ENCODE measurements around the gene SLC38A4. TPM values are rescaled to one million over a fixed set of nuclear protein-coding genes. Genes with fewer than 3 reads are reported as not detected.
"Not testable (repeated sequence)": the region's sequence is repeated elsewhere in the genome, so short reads cannot be mapped to it uniquely, and the experiment has no call there.

The SLC38A4 gene
- total RNA-seq, 1 donor from 2014 or later: 2.5 TPM

GRCh38 chr12:46857486-46857885 lies 31.7 kb upstream of the SLC38A4 start:
- Histone ChIP-seq H3K9ac (no peak overlapping the region), H4K20me1 (ENCODE audit: low read depth) (no peaks in the 10 kb centered on the region), H3K79me2 (ENCODE audit: low read depth) (no peaks in the 10 kb centered on the region), H3K27me3 (no peaks in the 10 kb centered on the region), H3F3A (ENCODE audit: low read depth) (peaks cover 4% of the 10 kb centered on the region), H3K36me3 (peaks cover 8% of the 10 kb centered on the region), H2AFZ (replicated peaks) (no peak overlapping the region), H3K4me3 (no peak overlapping the region), H3K4me1 (no peaks in the 10 kb centered on the region), H3K27ac (no peak overlapping the region), H3K4me2 (no peak overlapping the region), H3K9me3 (ENCODE audit: low read depth) (peaks cover 24% of the 10 kb centered on the region)
- no peak for TF ChIP-seq CTCF (IDR thresholded peaks at IDR 0.05)
- TF ChIP-seq EZH2 (IDR thresholded peaks at IDR 0.05): no peak
- TF ChIP-seq EZH2phosphoT487 (IDR thresholded peaks at IDR 0.05): no peak
- Mint-ChIP-seq H3K9me3 (peaks cover 46% of the 10 kb centered on the region), H3K36me3 (no peaks in the 10 kb centered on the region), H3K4me3 (no peak overlapping the region), H3K27me3 (ENCODE audit: insufficient read depth, low read depth) (no peaks in the 10 kb centered on the region), H3K27ac (no peak overlapping the region), H3K4me1 (no peaks in the 10 kb centered on the region)
- DNase-seq (ENCODE audit: low spot score): no peak

- H3K9ac ChIP-seq: no peak overlapping the region
- DNase-seq (ENCODE audit: low spot score): no peak
- peaks cover 8% of the 10 kb centered on the region for H3K36me3 ChIP-seq
- Mint-ChIP-seq H3K27me3 (ENCODE audit: insufficient read depth, low read depth) (no peaks in the 10 kb centered on the region), H3K36me3 (no peaks in the 10 kb centered on the region), H3K9me3 (peaks cover 34% of the 10 kb centered on the region), H3K27ac (no peak overlapping the region), H3K4me1 (no peaks in the 10 kb centered on the region), H3K4me3 (no peak overlapping the region)
- H3K4me1 ChIP-seq: no peaks in the 10 kb centered on the region
- H3K4me2 ChIP-seq: no peak overlapping the region
- peaks cover 4% of the 10 kb centered on the region for H3F3A ChIP-seq (ENCODE audit: low read depth)
- H3K79me2 ChIP-seq (ENCODE audit: low read depth): no peaks in the 10 kb centered on the region
- no peaks in the 10 kb centered on the region for H3K27me3 ChIP-seq
- TF ChIP-seq CTCF (IDR thresholded peaks at IDR 0.05) (no peak), EZH2phosphoT487 (IDR thresholded peaks at IDR 0.05) (no peak), EZH2 (IDR thresholded peaks at IDR 0.05) (no peak)
- no peak overlapping the region for H2AFZ ChIP-seq (replicated peaks)
- no peak overlapping the region for H3K27ac ChIP-seq
- no peaks in the 10 kb centered on the region for H4K20me1 ChIP-seq (ENCODE audit: low read depth)
- H3K4me3 ChIP-seq: no peak overlapping the region
- peaks cover 24% of the 10 kb centered on the region for H3K9me3 ChIP-seq (ENCODE audit: low read depth)
Measured at GRCh38 chr12:46855760-46856159, 30.0 kb upstream of the SLC38A4 start.

- not testable (repeated sequence) for H3K36me3 ChIP-seq; H2AFZ ChIP-seq (replicated peaks); H3K4me3 ChIP-seq; H3K27ac Mint-ChIP-seq; H3K79me2 ChIP-seq (ENCODE audit: low read depth); H3K36me3 Mint-ChIP-seq; DNase-seq (ENCODE audit: low spot score); H3K9ac ChIP-seq; H3K27me3 Mint-ChIP-seq (ENCODE audit: insufficient read depth, low read depth); H4K20me1 ChIP-seq (ENCODE audit: low read depth); H3K27ac ChIP-seq; H3K4me1 ChIP-seq; H3K4me1 Mint-ChIP-seq; H3F3A ChIP-seq (ENCODE audit: low read depth); H3K4me3 Mint-ChIP-seq; H3K4me2 ChIP-seq; H3K27me3 ChIP-seq
- peaks cover 28% of the 10 kb centered on the region for H3K9me3 Mint-ChIP-seq
- peaks cover 24% of the 10 kb centered on the region for H3K9me3 ChIP-seq (ENCODE audit: low read depth)
Measured at GRCh38 chr12:46854188-46854587, 28.4 kb upstream of the SLC38A4 start.

GRCh38 chr12:46848792-46849191 lies 23.0 kb upstream of the SLC38A4 start:
- not testable (repeated sequence) for H3K9ac ChIP-seq; H3K36me3 Mint-ChIP-seq; H3F3A ChIP-seq (ENCODE audit: low read depth); H3K9me3 ChIP-seq (ENCODE audit: low read depth); H3K27ac Mint-ChIP-seq; H3K27ac ChIP-seq; H2AFZ ChIP-seq (replicated peaks); DNase-seq (ENCODE audit: low spot score); H4K20me1 ChIP-seq (ENCODE audit: low read depth); H3K4me3 Mint-ChIP-seq; H3K36me3 ChIP-seq; H3K4me2 ChIP-seq; H3K4me1 ChIP-seq; H3K9me3 Mint-ChIP-seq; H3K79me2 ChIP-seq (ENCODE audit: low read depth); H3K4me1 Mint-ChIP-seq; H3K27me3 Mint-ChIP-seq (ENCODE audit: insufficient read depth, low read depth); H3K4me3 ChIP-seq; H3K27me3 ChIP-seq
